Measurements from ENCODE around the gene ARID4B. TPM values are rescaled to one million over a fixed set of nuclear protein-coding genes. Genes with fewer than 3 reads are reported as not detected.

Gene ARID4B
- total RNA-seq, 1 experiment from 2014 or later: 28.3 TPM

DNA sequence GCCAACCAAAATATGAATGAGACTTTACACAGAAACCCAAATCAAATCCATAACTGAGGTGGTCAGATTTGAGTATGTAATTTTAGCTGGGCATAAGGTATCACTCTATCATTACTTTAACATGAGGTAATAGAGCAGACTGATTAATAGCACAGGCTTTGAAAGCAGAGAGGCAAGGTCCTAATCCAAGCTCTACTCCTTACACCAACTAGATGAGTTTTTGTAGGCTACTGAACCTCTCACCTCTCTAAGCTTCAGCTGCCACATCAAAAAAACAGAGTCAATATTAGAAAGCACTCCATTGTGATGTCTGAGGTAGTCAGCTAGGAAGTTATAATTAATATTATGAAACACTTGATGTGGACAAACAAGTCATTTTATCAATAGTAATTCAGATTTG lies 63.7 kb downstream of the ARID4B start:
- CTCF ChIA-PET: no interaction called here
- BruUV-seq (replicated peaks): no TSS peak
- POLR2A ChIA-PET: no interaction called here
- H3K4me1 ChIP-seq (ENCODE audit: control insufficient read depth in 1 of 2, insufficient read depth in 2 of 2, low read length in 2 of 2): no peaks in the 10 kb centered on the region
- RAD21 ChIA-PET (ENCODE audit: low non-redundant PET in 1 of 2, low total read pairs in 2 of 2, uncharacterized antibody in 2 of 2, unreplicated experiment in 2 of 2): no interaction called here
- no peak for TF ChIP-seq ZNF274 (IDR thresholded peaks at IDR 0.05; ENCODE audit: low read depth, low read length)
- no peaks in the 10 kb centered on the region for H3K9me3 ChIP-seq (ENCODE audit: control insufficient read depth in 1 of 2, insufficient read depth in 1 of 2, low read depth in 1 of 2, low read length in 2 of 2)
- H4K20me1 ChIP-seq (ENCODE audit: insufficient read depth): 0 out of 2 replicates have a peak, but pooled peaks cover 16% of the 10 kb centered on the region
- no peak overlapping the region for H3K9ac ChIP-seq (ENCODE audit: low read length)
- no peak overlapping the region for H3K27ac ChIP-seq (ENCODE audit: low read depth, low read length)
- H3K27me3 ChIP-seq (ENCODE audit: insufficient read depth, low read length): no peaks in the 10 kb centered on the region
- no peak overlapping the region for H3K4me3 ChIP-seq (replicated peaks in 1 of 2; ENCODE audit: low read depth in 1 of 2, low read length in 2 of 2)
- ATAC-seq (no peak), DNase-seq (ENCODE audit: low read depth, low spot score) (no peak)
- intact Hi-C loops (cut with micrococcal nuclease): no loop called here
- peaks cover 83% of the 10 kb centered on the region for H3K79me2 ChIP-seq (ENCODE audit: insufficient read depth, low read length)
- no peak overlapping the region for H3K4me2 ChIP-seq (ENCODE audit: low read length)
- H3K9me2 ChIP-seq (ENCODE audit: insufficient read depth): no peaks in the 10 kb centered on the region
- H3K36me3 ChIP-seq (ENCODE audit: control insufficient read depth in 1 of 2, insufficient read depth in 2 of 2, low read length in 2 of 2): no peaks in the 10 kb centered on the region
- H2AFZ ChIP-seq (ENCODE audit: low read depth, low read length, poor library complexity, severe bottlenecking): no peak overlapping the region

DNA sequence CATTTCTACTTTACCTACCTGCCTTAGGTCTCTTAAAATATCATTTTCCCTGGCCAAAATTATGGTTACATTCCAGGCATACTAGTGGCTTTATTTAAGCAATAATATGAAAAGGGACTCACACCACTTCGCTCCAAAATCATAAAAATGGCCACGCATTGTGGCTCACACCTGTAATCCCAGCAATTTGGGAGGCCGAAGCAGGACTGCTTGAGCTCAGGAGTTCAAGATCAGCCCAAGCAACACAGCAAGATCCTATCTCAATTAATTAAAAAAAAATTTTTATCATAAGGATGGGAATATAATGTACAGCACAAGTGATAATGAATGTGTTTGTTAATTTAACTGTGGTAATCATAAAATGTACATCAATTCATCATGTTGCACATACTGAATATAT lies 65.4 kb downstream of the ARID4B start:
- no peak overlapping the region for H3K27ac ChIP-seq (ENCODE audit: low read depth, low read length)
- ChIA-PET RAD21 (ENCODE audit: low non-redundant PET in 1 of 2, low total read pairs in 2 of 2, uncharacterized antibody in 2 of 2, unreplicated experiment in 2 of 2) (no interaction called here), CTCF (no interaction called here), POLR2A (no interaction called here)
- no peak overlapping the region for H3K4me3 ChIP-seq (replicated peaks in 1 of 2; ENCODE audit: low read depth in 1 of 2, low read length in 2 of 2)
- no peak overlapping the region for H2AFZ ChIP-seq (ENCODE audit: low read depth, low read length, poor library complexity, severe bottlenecking)
- H3K4me1 ChIP-seq (ENCODE audit: control insufficient read depth in 1 of 2, insufficient read depth in 2 of 2, low read length in 2 of 2): no peaks in the 10 kb centered on the region
- ATAC-seq: no peak
- no peaks in the 10 kb centered on the region for H3K27me3 ChIP-seq (ENCODE audit: insufficient read depth, low read length)
- H3K9me2 ChIP-seq (ENCODE audit: insufficient read depth): no peaks in the 10 kb centered on the region
- H3K4me2 ChIP-seq (ENCODE audit: low read length): no peak overlapping the region
- 0 out of 2 replicates have a peak, but pooled peaks cover 16% of the 10 kb centered on the region for H4K20me1 ChIP-seq (ENCODE audit: insufficient read depth)
- BruUV-seq (replicated peaks): no TSS peak
- DNase-seq (ENCODE audit: low read depth, low spot score): no peak
- H3K36me3 ChIP-seq (ENCODE audit: control insufficient read depth in 1 of 2, insufficient read depth in 2 of 2, low read length in 2 of 2): no peaks in the 10 kb centered on the region
- no peak overlapping the region for H3K9ac ChIP-seq (ENCODE audit: low read length)
- peaks cover 76% of the 10 kb centered on the region for H3K79me2 ChIP-seq (ENCODE audit: insufficient read depth, low read length)
- H3K9me3 ChIP-seq (ENCODE audit: control insufficient read depth in 1 of 2, insufficient read depth in 1 of 2, low read depth in 1 of 2, low read length in 2 of 2): no peaks in the 10 kb centered on the region
- intact Hi-C loops (cut with micrococcal nuclease): no loop called here
- TF ChIP-seq, protein P1, sequence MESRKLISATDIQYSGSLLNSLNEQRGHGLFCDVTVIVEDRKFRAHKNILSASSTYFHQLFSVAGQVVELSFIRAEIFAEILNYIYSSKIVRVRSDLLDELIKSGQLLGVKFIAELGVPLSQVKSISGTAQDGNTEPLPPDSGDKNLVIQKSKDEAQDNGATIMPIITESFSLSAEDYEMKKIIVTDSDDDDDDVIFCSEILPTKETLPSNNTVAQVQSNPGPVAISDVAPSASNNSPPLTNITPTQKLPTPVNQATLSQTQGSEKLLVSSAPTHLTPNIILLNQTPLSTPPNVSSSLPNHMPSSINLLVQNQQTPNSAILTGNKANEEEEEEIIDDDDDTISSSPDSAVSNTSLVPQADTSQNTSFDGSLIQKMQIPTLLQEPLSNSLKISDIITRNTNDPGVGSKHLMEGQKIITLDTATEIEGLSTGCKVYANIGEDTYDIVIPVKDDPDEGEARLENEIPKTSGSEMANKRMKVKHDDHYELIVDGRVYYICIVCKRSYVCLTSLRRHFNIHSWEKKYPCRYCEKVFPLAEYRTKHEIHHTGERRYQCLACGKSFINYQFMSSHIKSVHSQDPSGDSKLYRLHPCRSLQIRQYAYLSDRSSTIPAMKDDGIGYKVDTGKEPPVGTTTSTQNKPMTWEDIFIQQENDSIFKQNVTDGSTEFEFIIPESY (IDR thresholded peaks at IDR 0.05; ENCODE audit: extremely low read depth, insufficient replicate concordance, low read length): no peak
- TF ChIP-seq YY1 (IDR thresholded peaks at IDR 0.05; ENCODE audit: extremely low read depth, insufficient replicate concordance, low read depth, low read length) (no peak), EZH2 (IDR thresholded peaks at IDR 0.05) (no peak), RAD21 (IDR thresholded peaks at IDR 0.05; ENCODE audit: low read depth) (no peak), ZFX (IDR thresholded peaks at IDR 0.05) (no peak), SIN3A (IDR thresholded peaks at IDR 0.05; ENCODE audit: low read depth) (no peak), TCF7L2 (IDR thresholded peaks at IDR 0.05; ENCODE audit: borderline replicate concordance, extremely low read depth, insufficient read depth, insufficient read length) (no peak), JUND (IDR thresholded peaks at IDR 0.05) (no peak), SP1 (IDR thresholded peaks at IDR 0.05; ENCODE audit: low read depth) (no peak)
- TF ChIP-seq, protein P2, sequence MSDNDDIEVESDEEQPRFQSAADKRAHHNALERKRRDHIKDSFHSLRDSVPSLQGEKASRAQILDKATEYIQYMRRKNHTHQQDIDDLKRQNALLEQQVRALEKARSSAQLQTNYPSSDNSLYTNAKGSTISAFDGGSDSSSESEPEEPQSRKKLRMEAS (IDR thresholded peaks at IDR 0.05): no peak
- TF ChIP-seq, protein P3, sequence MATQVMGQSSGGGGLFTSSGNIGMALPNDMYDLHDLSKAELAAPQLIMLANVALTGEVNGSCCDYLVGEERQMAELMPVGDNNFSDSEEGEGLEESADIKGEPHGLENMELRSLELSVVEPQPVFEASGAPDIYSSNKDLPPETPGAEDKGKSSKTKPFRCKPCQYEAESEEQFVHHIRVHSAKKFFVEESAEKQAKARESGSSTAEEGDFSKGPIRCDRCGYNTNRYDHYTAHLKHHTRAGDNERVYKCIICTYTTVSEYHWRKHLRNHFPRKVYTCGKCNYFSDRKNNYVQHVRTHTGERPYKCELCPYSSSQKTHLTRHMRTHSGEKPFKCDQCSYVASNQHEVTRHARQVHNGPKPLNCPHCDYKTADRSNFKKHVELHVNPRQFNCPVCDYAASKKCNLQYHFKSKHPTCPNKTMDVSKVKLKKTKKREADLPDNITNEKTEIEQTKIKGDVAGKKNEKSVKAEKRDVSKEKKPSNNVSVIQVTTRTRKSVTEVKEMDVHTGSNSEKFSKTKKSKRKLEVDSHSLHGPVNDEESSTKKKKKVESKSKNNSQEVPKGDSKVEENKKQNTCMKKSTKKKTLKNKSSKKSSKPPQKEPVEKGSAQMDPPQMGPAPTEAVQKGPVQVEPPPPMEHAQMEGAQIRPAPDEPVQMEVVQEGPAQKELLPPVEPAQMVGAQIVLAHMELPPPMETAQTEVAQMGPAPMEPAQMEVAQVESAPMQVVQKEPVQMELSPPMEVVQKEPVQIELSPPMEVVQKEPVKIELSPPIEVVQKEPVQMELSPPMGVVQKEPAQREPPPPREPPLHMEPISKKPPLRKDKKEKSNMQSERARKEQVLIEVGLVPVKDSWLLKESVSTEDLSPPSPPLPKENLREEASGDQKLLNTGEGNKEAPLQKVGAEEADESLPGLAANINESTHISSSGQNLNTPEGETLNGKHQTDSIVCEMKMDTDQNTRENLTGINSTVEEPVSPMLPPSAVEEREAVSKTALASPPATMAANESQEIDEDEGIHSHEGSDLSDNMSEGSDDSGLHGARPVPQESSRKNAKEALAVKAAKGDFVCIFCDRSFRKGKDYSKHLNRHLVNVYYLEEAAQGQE (IDR thresholded peaks at IDR 0.05; ENCODE audit: low read depth): no peak
- TF ChIP-seq, protein P4, sequence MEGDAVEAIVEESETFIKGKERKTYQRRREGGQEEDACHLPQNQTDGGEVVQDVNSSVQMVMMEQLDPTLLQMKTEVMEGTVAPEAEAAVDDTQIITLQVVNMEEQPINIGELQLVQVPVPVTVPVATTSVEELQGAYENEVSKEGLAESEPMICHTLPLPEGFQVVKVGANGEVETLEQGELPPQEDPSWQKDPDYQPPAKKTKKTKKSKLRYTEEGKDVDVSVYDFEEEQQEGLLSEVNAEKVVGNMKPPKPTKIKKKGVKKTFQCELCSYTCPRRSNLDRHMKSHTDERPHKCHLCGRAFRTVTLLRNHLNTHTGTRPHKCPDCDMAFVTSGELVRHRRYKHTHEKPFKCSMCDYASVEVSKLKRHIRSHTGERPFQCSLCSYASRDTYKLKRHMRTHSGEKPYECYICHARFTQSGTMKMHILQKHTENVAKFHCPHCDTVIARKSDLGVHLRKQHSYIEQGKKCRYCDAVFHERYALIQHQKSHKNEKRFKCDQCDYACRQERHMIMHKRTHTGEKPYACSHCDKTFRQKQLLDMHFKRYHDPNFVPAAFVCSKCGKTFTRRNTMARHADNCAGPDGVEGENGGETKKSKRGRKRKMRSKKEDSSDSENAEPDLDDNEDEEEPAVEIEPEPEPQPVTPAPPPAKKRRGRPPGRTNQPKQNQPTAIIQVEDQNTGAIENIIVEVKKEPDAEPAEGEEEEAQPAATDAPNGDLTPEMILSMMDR (IDR thresholded peaks at IDR 0.05 in 2 of 3, conservative IDR thresholded peaks at IDR 0.05 in 1 of 3; ENCODE audit: borderline replicate concordance in 1 of 3, insufficient read depth in 1 of 3, low read depth in 2 of 3, low read length in 2 of 3): no peak
